NCI-H1092 (cell line): Measurements from ENCODE around the gene SLC7A5.
"Not testable (repeated sequence)": the region's sequence is repeated elsewhere in the genome, so short reads cannot be mapped to it uniquely, and the experiment has no call there.

Experiments used
- DNase-seq: peaks from one replicate; lab custom pipeline; 2025; lab: John Stamatoyannopoulos, UW

The SLC7A5 gene

DNA sequence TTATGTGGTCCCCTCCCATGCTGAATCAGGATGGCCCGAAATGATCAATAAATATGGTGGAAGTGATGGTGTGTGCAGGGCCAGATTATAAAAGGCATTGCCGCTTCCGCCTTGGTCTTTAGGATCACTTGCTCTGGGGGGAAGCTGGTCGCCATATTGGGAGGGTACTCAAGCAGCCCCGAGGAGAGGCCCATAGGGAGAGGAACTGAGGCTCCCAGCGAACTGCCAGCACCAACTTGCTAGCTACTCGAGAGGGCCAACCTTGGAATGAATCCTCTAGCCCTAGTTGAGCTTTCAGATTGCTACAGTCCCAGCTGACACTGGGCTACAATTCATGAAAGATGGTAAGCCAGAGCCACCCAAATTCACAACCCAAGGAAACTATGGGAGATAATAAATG, 19.0 kb upstream of the SLC7A5 start:
- DNase-seq = not testable (repeated sequence)

DNA sequence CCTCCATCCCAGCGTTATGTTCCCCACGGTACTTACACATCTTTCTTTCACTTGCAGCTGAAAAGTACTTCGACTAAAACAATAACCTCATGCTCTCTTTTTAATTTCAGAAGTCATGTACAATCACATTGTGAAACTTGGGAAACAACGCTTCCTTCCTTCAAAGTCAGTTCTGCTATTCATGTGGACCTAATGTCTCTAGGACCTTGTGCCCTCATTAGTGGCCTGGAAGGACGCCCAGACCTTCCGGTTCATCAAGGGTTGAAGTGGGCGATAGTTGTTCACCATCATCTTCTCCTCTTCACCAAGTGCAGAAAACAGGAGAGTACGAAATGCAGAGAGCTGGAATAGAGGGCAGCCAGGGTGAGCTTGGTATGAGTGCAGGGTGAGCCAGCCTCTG, 18.6 kb upstream of the SLC7A5 start:
- not testable (repeated sequence) for DNase-seq

DNA sequence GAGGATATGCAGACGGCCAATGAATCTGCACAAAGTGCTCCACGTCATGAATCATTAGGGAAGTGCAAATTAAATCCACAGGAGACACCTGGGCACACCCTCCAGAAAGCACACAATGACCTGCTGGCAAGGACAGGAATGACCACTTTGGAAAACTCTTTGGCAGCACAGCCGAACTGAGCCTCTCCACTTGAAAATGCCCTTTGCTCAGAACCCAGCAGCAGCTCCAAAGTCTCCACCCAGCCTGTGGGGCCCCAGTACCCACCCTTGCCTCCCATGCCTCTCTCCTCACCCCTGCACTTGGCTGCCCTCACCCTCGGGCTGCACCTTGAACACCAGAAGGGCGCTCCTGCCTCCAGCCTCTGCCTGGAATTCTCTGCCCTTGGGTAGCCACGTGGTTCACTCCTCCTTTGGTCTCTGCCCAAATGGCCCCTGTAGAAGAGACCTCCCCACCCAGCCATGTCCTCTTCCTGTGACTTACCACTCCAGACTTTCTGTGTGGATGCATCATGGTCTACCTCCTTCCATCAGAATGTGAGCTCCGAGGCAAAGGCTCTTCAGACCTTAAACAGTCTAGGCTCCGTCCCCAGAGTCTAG, 16.2 kb upstream of the SLC7A5 start:
- DNase-seq = not testable (repeated sequence)

DNA sequence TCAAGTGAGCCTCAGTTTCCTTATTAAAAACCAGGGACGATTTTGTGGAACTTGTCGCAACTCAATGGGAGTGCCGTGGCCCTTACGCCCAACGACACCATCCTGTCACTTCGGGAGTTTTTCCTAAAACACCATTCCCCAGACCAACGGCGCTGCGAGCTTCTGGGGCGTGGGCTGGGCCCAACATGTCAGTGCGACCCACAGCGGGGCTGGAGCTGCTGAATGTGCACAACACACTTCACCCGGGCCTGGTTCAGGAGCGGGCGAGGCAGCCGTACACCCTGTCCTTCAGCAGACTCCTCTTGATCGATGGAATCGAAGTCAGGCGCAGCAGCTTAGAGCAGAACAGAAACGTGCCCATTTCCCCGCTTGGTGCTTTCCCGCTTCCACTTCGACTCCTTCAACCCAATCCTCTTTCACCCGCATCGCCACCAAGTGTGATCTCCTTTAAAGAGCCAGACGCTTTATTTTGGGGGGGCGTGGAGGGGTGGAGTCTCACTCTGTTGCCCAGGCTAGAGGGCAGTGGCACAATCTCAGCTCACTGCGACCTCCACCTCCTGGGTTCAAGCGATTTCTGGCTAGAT, 13.2 kb upstream of the SLC7A5 start:
- no peak for DNase-seq

DNA sequence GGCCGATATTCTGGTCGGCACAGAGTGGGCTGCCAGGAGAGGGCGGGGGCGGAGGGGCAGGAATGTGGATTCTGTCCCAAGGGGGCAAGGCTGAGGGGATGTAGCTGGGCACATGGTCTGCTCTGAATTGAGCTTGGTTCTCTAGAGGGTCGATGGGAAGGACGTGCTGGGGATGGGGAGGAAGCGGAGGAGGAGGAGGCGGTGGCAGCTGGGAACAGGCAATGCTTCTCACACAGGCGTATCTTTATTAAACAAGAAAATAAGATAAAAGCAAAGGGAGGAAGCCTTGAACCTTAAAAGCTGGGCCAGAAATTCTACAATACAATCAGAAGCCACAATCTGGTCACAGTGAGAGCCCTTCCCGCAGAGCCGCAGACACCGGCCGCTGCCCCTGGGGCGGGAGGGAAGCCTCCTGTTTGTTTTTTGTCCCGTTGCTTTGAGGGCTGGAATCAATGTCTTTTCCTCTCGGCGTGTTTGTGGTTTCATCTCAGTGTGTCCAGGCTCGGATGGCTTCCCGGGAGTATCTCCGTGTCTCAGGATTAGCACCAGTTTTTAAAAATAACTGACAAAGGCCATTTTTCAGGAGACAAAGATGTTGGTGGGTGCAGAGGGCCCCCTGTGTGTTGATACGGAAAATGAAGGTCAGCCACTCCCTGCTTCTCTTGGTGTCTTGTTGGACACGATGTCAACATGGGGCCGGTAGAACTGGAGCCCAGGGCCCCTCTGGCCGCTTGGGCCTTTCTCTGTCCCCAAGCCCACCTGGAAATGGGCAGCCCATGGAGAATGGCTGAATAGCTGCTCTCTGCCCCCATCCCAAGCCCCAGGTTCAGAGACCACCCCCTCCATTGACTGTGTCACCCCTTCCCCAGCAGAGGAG, 12.3 kb upstream of the SLC7A5 start:
- DNase-seq = no peak

DNA sequence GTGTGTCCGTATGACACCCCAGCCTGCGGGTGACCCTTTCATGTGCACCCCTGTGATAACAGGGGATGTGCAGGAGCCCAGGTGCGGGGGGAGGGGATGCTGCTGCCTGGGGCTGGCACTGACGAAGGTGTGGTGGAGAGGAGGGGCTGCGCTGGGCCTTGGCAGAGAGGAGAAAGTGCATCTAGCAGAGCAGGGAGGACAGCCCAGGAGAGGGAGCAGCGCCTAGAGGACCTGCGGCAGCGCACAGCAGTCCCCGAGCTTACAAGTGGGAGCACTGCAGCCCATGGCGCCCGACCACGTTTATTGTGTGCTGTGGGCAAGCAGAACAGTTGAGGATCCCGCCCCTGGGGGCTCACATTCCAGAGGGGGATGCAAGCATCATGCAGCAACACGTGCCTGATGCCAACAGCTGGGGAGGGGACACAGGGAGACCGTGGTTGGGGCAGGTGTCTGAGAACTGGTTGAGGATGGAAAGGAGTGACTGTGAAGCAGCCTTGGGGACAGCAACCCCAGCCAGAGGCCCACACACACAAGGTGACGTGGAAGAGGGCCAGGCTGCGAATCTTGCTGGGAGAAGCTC, 10.9 kb upstream of the SLC7A5 start:
- no peak for DNase-seq

DNA sequence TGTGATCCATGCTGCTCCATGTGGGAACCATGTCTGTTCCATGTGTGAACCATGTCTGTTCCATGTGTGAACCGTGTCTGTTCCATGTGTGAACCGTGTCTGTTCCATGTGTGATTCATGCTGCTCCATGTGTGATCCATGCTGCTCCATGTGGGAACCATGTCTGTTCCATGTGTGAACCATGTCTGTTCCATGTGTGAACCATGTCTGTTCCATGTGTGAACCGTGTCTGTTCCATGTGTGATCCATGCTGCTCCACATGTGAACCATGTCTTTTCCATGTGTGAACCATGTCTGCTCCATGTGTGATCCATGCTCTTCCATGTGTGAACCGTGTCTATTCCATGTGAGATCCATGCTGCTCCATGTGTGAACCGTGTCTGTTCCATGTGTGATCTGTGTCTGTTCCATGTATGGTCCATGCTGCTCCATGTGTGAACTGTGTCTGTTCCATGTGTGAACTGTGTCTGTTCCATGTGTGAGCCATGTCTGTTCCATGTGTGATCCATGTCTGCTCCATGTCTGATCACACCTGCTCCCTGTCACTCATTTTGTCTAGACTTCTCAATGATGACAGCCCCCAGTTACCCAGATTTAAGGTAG, 10.2 kb upstream of the SLC7A5 start:
- DNase-seq = not testable (repeated sequence)

DNA sequence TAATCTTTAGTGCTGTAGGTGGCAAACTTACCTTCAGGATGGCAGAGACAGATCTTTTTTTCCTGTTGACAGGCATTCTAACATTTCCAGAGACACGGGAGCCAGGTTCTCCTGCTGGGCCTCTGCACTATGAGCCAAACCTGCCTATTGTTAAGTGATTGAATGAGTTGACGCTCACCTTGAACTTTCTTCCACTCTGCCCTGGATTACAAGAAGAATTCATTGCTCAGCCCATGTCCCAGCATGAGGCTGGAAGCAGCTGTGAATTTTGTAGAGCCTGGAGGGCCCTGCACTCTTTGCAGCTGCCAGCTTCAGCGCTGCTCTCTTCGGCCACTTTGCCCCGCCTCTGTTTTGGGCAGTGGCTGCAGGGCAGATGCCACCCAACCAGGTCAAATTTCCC, 9.4 kb upstream of the SLC7A5 start:
- DNase-seq = no peak

DNA sequence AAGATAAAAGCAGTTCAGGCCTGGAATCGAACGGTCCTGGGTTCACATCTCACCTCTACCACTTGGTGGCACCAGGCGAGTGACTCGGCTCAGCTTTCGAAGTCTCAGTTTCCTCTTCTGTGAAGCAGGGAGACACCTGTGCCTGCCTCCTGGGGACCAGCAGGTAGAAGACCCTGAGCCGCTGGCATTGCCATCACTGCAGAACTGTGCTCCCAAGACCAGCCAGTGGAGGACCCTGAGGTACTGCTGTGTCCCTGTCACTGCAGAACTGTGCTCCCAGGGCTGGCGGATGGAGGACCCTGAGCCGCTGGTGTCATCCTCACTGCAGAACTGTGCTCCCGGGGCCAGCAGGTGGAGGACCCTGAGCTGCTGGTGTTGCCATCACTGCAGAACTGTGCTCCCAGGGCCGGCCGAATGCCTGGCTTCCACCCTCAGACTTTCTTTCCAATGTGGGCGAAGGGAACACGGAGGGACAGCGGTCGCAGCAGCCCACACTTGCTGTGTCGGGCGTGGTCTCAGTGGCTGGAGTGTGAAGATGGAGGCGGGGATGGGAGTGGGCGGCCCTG, 8.7 kb upstream of the SLC7A5 start:
- DNase-seq = no peak

DNA sequence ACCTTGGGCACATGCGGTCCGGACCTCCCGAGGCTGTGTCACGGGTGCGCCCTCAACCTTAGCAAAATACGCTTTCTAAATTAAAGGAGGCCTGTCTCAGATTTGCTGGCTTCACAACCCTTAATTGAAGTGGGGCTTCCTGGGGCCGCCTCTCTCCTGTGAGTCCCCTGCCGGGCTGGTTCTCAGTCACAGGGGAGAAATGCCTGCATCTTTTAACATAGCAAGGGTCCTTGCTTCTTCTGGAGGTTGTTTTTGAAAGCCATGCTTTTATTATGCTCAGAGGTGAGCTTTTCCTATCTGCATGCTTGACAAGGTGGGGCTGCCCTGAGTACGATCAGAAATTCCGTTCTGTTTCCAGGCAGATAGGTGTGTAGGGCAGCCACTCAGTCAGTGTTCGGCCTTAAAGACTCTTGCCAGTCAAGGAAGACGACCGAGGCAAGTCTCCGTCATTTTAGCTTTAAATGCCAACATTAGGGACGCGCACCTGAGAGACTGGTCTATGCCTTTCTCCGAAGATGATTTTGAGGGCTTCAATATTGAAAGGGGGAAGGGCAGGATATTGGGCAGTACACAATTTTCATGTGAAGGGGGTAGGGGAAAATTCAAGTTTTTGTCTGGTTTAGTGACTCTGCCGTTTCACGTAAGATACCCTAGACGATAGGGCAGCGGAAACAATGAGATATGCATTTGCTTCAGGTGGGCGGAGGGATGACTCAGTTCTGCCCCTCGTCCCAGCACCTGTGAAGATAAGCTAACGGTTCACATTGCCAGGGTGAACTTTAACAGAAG, 5.5 kb upstream of the SLC7A5 start:
- no peak for DNase-seq

DNA sequence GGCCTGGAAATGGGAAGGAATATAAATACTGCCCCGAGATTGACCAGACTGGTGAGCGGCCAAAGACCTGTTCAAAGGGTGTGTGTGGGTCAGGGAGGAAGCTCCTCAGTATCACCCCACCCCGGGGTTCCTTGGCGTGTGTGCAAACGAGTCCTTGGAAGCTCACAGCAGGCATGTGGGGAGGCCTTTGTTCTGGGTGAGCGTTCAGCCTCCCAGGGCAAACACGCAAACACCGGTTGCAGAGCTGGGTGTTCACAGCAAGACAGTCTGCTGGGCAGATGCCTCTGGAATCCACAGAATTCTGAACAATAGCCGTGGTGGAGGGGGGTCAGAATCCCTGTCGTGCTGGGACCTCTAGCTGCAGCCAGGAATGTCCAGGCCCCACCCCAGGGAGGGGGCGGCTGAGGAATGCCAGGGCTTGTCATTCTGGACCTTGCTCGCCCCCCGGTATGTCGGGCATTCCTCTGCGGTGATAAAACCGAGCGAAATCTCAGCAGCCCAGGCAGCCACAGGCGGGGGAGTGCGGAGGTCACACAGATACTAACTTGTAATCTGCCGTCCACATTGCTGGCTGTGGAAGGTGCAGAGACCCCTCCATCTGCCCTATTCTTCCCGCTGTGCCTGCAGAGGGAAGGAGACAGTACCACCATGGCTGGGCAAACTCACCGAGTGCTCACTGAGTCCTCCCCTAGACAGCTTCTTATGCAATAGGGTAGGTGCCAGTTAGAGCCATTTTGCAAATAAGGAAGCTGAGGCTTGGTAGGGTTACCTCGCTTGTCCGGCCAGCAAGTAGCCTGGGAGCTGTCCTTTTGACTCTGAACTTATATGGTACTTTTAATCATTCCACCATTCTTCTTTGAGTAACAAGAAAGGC, 1.3 kb upstream of the SLC7A5 start:
- not testable (repeated sequence) for DNase-seq

DNA sequence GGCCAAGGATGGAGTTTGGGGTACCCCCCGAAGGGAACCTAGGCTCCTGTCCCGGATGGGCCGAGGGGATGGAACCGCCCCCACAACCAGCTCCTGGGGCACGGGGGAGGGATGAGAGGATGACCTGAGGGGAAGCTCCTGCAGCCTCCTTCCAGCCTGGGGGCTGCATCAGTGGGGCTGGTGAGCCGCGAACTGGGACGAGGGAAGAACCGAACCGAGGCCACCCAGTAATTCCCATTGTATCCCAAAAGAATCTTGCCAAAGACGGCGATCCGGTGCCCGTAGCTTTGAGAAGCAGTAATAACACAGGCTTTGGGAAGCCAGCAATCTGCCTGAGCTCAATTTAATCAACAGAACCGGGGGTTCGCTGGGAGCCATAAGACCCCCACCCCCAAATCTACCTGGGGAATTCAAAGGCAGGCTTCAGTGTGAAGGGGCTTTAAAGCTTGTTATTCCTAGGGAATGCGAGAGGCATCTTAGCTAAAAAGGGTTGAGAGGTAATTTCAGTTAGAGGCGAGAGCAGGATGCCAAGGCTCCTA, 641 bp upstream of the SLC7A5 start:
- DNase-seq = not testable (repeated sequence)

DNA sequence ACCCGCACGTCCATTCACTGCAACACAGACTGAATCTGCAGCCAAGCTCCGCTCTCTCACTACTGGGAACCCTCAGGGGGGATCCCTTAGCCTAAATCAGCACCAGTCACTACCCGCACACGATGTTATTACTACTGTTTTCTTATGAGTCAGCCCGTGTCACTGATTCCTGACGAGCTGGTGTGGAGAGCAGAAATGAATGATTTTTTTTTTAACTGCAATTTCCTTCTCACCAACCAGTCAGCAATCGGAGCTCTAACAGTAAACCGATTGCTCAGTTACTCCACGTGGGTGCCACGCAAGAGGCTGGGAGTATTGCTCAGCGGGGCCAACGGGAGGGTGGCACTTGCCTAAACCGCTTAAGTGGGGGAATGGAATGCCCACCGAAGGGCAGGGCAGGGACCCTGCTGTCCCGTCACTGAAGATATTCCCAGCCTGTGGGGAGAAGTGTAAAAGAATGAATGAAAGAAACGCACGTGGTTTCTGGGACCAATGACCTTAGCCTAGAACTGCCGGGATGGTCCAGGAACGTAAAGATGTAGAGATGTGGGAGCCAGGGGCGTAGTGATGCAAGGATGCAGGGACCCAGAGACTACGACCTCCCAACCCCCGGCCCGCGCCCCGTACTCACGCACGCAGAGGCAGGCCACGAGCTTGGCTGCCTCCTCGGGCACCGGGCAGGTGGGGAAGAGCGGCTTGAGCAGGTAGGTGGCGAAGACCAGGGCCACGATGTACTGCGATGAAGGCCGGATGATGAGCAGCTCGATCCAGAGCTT, 865 bp downstream of the SLC7A5 start:
- DNase-seq = not testable (repeated sequence)

DNA sequence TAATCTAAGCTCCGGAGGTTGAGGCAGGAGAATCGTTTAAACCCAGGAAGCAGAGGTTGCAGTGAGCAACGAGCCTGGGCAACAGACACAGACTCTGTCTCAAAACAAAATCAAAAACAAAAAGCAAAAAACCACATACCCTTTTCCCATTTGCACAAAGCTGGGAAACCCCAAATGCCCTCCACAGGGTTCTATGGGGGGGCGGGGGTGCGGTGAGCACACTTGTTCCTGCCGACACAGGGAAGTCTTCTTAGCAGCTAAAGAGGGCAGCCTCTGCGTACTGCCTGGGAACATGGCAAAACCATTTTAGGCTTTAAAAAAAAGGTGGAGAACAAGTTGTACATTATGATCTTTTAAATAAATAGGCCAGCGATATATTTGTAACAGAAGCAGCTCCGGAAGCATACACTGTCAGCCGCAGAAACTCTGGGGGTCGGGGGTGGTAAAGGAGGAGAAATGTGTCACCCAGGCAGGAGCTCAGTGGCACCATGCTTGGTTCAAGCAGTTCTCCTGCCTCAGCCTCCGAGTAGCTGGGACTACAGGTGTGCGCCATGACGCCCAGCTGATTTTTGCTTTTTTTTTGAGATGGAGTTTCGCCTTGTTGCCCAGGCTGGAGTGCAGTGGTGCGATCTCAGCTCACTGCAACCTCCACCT, 3.3 kb downstream of the SLC7A5 start:
- not testable (repeated sequence) for DNase-seq

DNA sequence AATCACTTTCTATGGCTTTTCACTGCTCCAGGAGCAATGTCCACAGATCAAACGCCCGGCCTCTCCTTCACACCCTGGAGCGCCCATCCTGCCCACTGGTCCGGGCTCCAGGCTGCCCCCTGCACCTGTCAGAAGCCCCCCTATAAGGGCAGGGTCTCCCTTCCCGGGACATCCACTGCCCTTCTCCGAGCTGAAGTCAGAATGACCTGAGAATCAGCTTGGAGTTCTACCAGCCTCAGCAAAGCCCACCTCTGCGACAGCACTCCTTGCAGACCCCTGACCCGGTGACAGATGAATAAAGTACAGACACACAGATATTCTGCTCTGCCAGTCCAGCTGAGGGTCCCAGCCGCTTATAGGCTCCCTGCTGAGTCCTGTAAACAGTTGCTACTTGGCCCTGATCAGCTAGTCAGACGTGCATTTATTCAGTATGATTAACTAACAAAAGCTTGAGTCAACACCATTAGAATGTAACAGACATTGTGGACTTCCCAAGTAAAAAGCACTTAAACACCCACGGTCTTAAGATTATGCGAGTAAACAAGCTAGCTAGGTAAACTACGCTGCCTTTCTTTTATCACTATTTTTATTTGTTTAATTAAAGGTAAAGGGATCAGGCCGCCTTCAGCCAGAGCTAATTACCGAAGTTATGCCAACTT, 4.8 kb downstream of the SLC7A5 start:
- no peak for DNase-seq

DNA sequence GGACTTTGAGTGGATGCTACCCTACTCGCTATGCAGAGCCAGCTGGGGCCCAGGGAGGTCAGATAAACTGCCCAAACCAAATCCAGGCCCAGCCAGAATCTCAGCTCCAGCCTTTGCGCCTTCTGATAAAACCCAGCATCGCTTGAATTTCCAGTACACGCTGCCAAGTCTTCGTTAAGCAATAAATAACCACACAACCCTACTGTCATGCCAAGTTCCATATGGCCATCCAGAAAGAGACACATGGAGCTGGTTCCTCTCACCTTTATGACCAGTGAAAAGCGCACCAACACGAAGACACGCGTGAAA, 6.0 kb downstream of the SLC7A5 start:
- DNase-seq = not testable (repeated sequence)

DNA sequence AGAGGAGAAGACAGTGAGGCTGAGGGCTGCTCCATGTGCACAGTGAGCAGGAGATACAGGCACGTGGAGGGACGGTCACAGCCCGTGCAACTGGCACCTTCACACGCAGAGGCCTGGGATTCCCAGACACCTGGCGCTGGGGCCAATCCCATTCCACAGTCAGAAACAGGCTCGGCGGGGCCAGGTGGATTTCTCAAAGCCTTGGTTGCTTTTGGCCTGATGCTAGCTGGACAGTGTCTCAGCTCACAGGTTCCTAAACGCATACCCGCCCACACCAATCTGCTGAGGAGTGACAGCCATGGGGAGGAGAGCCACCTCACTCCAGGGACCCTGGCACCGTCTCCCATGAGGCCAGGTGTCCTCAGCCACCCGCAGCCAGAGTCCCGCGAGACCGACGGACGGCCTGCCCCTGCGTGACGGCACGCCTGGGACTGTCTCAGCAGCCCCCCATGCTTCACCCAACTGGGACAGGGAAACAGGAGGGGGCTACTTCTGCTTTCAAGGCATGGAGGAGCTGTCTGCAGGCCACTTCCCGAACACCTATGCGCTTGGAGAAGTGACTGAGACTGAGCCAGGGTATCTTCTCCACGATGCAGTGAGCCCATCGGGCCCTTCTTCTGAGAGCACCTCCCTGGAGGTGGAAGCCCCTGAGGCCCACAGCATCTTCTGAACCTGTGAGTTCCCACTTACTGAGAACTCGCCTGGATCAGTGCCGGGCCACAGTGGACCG, 6.5 kb downstream of the SLC7A5 start:
- not testable (repeated sequence) for DNase-seq
